GM18870 (cell line): ENCODE data around the gene NUDT4.
A peak's percentile ranks its signal among the peaks of the same experiment; 100 is the strongest.
"Not testable (repeated sequence)": the region's sequence is repeated elsewhere in the genome, so short reads cannot be mapped to it uniquely, and the experiment has no call there.

ENCODE experiments used
- ATAC-seq: cut with Tn5 transposase; IDR thresholded peaks from one replicate; pipeline ENCODE4 v1.9.1; 2021; ENCODE audit warnings: moderate library complexity; ENCODE audit not compliant: unreplicated experiment

The NUDT4 gene

DNA sequence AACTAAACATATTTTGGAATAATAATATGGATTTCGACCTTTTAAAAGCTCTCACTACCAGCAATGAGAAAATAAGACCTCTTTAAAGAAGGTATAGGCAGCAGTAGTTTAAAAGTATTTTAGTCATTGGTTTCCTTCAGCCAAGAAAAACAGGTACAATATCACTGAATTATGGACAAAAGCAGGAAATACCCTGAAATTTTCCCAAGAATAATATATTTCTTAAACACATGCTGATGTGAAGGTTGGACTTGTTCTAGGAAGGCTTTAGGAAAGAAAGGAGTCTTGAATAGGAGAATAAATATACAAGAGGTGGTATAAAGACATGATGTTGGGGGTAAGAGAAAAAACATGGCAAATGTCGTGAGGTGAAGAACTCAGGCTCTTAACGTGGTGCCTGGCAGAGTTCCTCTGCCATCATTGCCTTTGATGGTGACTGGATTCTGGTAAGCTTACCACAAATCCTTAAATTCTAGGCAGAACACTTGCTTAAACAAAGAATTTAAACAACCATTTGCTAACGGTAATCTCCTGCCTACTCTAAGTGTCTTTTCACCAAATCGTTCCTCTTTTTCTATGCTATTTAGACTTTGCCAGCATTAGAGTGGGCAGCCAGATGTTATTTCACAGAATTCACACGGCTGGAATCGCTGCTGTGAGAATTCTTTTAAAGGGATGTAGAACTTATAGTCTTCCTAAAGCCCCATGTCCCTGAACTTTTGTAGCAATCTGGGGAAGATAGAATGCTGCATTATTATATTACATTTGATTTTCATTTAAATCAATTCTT, 11.9 kb upstream of the NUDT4 start:
- ATAC-seq, result no peak

DNA sequence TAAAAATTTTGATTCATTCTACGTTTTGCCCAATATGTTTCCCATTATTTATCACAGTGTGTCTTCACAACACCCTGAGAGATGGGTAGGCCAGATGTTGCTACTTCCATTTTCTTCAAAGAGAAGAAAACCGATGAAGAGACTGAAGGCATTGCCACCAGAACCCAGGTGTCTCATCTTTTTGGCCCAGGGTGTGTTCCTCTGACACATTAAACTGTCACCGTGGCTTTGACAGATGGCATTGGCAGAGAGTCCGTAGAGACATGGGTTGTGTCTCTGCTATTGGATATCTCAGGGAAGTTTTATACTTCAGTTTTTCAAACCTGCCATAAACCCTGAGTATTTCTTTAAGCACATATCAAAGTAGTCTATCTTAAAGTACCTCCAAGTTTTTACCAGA, 11.3 kb upstream of the NUDT4 start:
- ATAC-seq, result no peak

DNA sequence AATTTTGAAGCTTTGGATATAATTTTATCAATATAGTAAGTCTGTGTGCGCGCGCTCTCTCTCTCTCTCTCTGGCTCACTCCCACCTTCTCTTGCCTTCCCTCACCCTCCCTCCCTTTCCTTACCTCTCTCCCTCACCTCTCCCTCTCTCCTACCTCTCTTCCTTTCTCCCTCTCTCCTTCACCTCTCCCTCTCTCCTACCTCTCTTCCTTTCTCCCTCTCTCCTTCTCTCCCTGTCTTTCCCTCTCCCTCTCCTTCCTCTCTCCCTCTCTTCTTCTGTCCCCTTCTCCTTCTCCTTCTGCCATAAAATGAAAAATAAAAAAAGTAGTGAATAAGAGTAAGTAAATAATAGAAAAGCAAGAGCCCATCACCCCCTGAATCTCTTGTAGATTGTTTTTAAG, 9.0 kb upstream of the NUDT4 start:
- no peak for ATAC-seq

DNA sequence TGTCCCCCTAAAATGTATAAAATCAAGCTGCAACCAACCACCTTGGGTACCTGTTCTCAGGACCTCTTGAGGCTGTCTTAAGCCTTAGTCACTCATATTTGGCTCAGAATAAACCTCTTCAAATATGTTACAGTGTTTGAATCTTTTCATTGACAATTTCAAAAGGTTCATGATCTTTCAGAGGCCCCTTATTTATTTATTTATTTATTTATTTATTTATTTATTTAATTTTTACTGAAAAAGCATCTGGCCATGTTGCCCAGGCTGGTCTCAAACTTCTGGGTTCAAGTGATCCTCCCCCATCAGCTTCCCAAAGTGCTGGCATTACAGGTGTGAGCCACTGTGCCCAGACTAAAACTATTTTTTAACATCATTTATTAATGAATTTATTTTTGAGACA, 8.2 kb upstream of the NUDT4 start:
- ATAC-seq, result no peak

DNA sequence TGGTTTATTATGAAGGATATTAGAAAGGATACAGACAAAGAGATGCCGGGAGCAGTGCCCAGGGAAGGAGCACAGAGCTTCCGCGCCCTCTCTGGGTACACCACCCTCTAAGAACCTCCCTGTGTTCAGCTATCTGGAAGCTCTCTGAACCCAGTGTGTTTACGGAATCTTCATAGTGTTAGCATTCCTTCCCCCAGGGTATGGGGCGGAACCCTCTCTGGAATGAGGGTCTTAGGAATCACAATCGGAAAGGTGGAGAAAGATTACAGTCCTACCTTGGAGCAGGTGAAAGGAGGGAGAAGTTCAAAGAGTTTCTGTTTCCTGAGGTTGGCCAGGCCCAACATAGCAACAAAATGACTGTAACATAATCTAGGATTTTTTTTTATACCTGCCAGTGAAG, 6.8 kb upstream of the NUDT4 start:
- no peak for ATAC-seq

DNA sequence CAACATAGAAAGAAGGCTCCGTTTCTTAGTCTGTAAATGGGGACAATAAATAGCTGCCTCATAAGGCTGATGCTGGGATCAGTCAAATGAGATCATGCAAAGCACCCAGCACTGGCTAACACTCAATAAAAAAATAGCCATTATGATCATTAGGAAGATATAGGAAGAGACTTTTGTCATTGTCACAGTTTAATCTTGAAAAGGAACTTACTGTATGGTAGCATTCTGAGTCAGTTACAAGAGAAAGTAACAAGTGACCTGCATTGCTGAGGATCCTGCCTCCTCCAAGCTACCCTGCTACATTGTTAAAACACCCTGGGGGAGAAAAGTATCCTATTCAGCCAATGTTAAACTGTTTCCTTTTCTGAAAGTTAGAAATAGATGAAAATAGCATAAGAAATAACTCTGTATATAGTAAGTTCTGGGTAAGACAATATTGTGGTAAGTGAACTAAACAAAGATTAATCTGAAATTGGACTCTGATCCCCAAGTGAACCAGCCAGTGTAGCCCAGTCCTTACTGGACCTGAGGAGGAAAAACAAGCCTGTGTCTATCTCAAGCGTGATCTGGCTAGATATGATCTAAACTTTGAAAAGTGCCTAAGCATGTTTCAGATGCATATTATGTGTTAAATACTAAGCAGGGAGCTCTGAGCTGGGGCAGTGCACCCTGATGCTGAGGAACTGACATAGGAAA, 3.6 kb upstream of the NUDT4 start:
- ATAC-seq, result peak; percentile 30

DNA sequence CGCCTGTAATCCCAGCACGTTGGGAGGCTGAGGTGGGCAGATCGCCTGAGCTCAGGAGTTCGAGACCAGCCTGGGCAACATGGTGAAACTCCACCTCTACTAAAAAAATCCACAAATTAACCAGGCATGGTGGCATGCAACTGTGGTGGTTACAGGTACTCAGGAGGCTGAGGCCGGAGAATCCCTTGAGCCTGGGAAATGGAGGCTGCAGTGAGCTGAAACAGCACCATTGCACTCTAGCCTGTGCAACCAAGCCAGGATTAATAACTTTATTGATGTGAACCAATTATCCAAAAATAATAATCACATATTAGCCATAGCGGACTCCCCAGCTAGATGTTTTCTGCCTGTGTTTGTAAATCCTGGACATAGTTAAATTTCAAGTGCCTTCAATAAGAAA, 1.8 kb upstream of the NUDT4 start:
- ATAC-seq, result no peak

DNA sequence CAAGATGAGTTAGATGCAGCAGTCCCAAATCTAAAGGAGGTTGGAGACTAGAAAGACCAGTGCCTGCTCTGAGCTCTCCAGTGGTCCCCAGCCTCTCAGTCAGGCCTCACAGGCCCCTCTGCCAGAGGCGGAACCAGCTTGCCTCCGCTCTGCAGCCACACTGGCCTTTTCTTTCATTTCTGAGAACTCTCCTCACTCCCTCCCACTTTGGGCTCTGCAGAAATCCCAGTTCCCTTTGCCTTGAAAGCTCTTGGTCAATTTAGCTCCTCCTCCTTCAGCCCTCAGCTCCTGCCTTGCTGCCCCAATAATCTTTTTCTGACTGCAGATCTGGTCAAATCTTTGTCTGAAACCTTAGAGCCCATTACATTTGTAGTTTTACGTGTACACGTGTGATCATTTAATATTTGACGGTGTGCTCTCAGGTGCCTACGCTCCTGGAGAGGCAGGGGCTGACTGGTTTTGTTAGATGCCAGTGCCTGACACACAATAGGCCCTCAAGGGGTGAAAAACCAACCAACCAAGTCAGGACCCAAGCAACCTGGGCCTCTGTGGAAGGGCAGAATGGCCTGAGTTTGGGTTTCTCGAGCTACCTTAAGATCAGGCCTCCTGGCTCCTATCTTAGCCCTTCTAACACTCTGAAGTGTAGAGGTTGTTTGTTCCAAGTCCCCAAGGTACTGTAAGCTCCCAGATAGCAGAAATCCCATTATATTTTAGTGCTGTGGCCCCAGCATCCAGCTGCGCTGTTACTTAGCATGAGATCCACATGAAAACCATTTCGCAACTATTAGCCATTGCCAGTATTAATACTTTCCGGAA, 1.1 kb upstream of the NUDT4 start:
- no peak for ATAC-seq

DNA sequence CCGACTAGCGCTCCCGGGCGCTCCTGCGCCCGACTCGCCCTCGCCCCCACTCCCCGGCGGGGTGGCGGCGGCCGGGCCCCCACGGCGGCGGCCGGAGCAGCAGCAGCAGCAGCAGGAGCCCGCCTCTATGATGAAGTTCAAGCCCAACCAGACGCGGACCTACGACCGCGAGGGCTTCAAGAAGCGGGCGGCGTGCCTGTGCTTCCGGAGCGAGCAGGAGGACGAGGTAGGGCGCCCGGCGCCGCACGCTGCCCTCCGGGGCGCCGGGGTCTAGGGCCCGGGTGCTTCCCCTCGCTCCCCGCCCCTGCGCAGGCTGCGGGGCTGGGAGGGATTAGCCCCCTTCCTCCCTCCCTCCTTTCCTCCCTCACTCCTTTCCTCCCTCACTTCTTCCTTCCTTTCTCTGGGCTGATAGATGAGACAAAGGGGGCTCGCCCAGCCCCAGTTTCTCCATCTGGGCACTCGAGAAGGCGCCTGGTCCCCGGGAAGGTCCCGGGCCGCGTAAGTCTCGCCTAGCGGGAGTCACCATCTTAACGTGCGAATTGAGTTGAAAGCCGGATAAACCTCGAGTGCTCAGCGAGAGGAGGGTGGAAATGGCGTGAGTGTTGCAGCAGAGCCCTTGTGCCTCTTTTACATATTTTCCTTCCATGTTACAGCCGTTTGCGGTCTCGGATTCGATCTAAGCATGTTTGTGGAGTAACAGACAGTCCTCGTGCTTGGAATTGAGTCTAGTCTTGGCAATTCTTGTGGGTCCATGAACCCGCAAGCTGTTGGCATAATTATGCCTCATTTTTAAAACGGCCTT, 672 bp downstream of the NUDT4 start:
- ATAC-seq, result peak; percentile 3

DNA sequence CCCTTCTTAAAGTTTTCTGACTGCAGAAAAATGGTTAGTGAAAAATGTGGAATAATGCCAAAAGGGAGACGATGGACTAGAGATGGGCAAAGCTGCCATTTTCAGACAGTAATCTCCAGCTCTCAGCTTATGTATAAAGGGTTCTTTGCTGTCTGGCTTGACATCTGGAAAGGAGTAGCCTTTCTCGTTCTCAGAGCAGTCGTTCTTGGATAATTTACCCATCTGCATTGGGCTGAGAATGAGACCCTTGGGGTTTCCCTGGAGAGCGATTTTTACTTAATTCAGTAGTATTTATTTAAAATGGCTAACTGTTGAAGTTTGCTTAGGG, 1.2 kb downstream of the NUDT4 start:
- ATAC-seq, result no peak

DNA sequence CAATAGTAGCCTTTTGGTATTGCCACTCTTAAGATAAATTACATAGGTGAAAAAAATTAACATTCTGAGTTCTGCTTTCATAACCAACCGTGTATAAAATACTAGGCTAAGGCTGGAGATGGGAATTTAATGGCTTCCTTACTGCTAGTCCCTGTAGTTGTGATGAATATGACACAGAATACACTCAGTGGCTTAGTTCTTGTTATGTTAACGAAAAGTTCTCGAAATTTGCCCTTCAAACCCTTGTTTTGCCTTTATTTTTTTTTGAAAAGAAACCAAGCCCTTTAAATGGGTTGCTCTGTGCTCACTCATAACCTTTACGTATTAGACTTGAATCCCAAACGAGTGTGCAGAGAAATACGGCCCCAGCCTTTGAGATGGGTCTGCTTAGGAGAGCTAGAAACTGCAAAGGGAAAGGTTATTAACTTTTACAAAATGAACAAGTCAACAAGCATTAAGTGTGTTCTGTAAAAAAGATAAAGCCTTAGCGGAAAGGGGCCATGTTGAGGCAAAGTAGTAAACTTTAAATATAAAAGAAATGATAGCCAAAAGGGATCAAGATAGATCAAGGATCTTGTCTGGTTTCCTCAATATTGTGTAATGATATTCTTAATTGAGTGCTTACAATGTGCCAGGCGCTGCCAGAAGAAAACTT, 1.7 kb downstream of the NUDT4 start:
- ATAC-seq, result no peak

DNA sequence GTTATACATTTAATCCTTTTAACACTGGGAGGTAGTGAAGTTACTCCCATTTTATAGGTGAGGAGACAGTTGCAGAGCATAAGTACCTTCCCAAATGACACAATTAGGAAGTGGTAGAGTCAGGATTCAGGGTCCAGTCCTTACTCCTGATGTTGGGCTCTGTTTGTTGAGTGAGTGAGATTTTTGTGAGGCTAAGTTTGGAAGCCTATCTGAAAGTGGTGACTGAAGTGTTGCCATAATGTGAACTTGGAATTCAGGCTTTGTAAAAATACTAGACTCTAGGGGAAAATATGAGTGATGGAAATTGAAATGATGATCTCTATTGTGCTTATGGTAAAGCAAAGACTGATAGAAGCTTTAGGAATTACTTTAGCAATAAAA, 2.2 kb downstream of the NUDT4 start:
- no peak for ATAC-seq

DNA sequence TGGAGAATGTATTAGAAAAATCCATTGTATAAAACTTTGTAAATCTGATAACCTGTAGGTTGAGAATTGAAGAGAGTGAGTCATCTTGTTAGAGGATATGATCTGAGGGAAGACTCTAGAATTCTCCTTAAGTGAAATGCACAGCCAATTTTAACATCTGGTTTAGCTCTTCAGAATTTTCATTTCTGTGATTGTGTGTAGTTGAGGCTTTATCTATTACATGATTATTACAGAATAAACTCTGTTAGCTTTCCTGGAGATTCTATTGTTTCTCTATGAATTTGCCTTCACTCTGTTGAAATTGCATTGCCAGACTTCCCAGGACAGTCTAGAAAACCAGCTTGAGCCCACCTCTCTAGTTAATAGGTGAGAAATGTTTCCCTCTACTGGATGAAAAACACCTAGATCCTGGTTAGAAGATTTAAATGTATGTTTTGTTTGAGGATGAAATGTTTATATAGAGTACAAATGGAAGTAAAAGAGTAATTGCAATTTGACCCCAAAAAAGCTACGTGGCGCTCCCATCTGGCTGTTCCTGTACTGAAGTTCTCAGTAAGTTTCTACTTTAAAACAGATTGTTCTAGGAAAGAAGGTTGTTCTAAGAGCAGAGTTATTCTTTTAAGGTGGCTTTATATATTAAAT, 2.9 kb downstream of the NUDT4 start:
- ATAC-seq, result no peak

DNA sequence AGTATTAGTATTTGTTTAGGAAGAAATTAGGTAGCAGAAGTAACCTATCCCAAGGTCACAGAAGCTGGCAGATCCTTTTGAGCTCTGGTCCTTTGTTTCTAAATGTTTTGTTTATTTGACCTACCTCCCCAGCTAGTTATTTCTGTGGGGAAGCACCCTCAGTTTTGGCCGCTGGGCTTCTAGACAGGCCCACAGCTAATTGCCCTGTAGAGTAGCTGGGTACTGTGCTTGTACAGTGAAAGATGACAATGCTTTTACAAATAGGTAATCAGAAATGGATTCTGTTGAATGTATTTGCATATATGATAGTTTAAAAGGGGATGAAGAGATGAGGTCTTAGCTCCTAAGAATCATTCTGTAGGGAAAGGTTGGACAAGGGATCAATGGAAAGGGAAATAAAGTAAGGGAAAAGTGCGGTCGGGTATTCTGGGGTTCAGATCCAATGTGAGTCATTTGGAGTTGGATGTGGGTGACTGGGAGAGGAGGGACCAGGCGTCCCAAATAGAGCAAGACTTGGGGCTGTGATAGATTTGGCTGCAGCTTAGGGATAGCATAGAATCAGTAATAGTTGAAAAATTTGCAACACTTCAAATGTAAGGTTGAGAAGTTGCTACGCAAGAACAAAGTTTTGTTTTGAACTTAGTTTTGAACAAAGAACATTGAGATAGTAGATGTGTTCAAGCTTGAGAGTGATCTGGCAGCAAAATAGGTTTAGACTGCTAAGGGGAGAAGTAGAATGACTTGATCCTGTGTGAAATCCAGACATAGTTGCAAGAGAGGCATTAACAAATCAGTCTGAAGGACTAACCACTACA, 3.6 kb downstream of the NUDT4 start:
- no peak for ATAC-seq

DNA sequence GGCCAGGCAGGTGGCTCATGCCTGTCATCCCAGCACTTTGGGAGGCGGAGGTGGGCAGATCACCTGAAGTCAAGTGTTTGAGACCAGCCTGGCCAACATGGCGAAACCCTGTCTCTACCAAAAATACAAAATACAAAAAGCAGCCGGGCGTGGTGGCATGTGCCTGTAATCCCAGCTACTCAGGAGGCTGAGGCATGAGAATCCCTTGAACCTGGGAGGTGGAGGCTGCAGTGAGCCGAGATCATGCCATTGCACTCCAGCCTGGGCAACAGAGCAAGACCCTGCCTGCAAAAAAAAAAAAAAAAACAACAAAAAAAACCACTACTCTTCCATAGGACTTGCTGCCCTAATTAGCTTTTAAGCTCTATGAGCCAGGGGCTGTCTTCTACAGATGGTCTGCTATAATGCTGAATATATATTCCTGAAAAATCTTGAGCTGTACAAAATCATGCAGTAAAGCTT, 4.3 kb downstream of the NUDT4 start:
- not testable (repeated sequence) for ATAC-seq

DNA sequence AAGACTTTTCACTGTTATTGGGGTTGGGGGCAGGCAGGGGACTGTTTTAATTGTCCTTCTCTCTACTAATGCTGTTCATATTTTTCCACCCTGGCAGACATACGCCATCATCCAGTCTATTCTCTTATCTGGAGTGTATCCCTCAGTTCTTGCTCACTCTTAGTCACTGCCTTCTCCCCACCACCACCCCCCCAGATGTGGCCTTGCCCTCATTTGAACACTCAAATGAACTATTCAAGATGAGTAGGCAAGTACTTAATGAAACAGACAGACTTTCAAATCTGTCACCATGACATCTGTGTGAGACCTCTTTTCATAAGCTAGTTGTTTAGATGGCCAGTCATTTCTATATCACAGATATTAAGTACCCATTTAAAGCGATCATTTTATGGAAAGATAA, 10.1 kb downstream of the NUDT4 start:
- ATAC-seq, result no peak

DNA sequence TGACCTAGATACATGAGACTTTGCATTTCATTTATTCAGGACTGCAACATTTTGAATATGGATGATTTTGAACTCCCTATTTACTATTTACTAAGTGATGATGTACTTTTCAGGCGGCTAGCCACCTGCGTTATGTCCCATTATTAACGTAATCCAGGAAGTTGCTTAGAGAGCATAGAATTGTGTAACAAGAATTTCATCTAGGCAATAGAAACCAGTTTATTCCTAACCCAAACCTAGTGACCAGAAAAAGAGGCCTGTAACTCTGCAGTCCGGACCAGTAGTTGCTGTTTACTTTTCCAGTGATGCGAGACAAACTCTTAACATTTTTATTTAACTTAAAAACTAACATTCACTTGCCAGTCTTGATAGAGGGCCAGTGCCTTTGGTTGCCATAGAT, 12.3 kb downstream of the NUDT4 start:
- no peak for ATAC-seq

DNA sequence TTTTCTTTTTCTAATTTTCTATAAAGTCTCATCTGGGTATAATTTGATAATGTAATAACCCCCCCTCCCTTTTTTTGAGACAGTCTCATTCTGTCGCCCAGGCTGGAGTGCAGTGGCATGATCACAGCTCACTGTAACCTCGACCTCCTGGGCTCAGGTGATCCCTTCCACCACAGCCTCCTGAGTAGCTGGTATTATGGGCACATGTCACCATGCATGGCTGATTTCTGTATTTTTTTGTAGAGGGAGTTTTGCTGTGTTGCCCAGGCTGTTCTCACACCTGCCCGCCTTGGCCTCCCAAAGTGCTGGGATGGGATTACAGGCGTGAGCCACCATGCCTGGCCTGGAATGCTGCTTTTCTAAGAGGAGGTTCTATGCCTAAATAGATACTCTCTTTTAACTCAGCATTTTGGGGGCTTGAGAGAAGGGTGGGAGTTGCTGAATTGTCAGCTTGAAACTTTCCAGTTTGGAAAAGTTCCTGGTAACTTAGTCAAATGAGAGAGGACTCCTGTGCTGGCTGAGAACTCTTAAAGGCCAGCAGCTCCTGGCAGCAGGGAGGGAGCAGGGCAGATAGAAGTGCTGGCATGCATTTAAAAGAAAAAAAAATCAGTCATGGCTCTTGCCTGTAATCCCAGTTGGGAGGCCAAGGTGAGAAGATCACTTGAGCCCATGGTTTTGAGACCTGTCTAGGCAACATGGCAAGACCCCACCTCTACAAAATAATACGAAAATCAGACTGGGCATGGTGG, 13.0 kb downstream of the NUDT4 start:
- no peak for ATAC-seq

DNA sequence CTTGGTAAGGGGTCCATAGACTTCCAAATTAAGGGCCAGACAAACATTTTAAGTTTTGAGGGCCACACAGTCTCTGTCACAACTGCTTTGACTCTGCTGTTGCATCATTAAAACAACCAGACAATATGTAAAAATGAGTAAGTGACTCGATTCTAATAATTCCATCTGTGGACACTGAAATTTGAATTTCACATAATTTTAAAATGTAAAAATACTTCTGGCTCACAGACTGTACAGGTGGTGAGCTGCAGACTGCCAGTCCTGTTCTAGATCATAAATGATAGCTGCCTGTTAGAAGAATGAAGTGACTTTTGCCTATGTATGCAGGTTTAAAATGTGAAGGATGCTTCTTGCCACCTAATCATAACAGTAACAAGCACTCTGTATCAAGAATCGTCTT, 15.7 kb downstream of the NUDT4 start:
- ATAC-seq, result no peak
